CD4-positive, alpha-beta T cell treated with Interleukin-4 for 1 hour (primary cell): ENCODE data around the gene CTDSPL.

ENCODE experiments used
- DNase-seq, 2 donors: peaks; one replicate each; pipeline ENCODE4 v3.0.0-alpha.2; 2020 to 2022

The CTDSPL gene

DNA sequence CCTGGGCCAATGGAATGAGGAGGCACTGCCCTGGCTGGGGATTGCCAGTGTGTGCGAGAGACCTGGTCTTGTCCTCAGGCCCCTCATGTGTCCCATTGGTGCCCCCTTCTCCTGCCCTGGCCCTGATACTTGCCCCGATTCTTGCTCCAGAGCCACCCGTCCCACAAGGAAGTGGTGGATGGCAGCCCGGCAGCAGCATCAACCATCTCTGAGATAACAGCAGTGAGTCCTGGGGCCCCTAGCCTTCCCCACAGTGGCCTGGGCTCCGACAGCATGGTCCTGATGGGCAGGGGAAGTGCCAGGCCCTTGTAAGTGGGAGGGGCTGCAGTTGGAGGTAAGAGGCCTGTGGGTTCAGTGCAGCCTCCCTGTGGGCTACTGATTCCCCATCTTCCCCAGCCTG is 144.4 kb downstream of the CTDSPL start:
- DNase-seq, result no peak

DNA sequence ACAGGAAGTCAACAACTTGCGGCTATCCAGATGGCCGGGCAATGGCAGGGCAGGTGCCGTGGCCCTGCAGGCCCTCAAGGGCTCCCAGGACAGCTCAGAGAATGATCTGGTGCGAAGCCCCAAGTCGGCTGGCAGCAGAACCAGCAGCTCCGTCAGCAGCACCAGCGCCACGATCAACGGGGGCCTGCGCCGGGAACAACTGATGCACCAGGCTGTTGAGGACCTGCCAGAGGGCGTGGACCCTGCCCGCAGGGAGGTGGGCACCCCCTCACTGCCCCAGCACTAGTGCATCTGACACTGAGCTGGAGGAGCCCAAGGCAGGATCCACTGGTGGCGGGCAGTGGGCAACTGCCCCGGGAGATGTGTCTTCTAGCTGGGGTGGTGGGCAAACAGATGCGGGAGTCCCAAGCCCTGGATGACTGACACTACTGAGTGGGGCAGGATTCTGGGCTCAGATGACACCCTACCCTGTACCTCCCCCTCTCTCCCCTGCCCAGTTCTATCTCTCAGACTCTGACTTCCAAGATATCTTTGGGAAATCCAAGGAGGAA is 144.8 kb downstream of the CTDSPL start:
- no peak for DNase-seq

DNA sequence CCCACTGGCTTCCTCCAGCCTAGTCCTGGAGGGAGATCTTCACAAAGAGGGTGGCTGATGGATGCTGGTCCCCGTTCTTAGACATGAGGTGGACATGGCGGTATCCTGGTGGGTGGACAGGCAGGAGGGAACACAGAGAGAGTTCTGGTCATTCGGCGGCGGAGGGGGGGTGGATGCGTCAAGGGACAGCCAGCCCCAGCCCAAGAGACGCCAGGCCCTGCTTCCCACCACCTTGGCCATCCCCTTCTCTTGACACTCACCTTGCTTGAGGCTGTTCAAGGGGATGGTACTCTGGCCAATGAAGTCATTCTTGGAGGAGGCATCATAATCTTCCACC is 146.0 kb downstream of the CTDSPL start:
- DNase-seq, result no peak

DNA sequence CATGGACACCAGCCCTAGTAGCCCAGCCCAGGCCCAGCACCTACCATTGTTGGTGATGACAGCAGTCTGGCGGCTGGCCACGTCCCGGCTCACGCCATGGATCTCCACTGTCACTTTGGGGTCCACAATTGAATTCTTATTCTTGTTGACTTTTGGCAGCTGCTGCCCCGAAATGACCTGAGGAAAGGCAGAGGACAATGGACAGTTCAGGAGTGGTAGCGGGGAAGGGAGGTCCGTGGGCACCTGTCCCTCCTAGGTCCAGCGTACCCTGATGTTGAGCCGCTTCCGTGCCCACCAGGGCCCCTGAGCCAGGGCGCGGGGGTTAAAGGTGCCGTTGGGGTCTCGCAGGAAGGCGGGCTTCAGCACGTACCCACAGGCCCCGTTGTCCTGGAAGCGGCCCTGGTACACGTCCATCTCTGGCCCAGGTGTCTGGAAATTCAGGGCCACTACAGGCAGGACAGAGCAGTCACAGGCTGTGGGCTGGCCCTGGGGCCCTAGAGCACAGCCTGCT is 146.6 kb downstream of the CTDSPL start:
- no peak for DNase-seq

DNA sequence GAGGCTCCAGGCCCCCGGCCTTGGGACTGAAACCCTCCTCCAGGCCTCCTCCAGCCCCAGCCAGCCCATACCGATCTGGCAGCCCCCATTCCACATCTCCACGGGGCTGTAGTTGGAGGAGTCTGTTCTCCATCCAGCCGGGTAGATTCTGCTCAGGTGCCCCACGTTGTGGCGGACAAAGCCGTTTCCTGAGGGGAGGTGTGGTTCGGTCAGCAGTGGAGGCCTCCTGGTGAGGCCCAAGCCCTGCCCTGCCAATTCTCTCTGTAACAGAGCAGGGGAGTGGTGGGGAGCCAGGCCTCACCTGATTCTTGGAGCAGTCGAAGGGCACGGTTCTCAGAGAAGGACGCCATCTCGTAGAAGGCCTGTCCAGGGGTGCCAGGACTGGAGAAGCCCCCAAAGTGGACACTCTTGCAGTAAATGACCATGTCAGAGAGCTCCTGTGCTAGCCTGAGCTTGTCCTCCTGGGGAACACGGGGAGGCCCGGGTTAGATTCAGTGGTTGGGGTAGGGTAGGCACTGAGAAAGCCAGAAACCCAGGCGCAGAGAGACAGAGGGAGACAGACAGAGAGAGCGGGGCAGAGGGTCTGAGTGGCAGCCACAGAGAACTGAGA is 147.4 kb downstream of the CTDSPL start:
- no peak for DNase-seq

DNA sequence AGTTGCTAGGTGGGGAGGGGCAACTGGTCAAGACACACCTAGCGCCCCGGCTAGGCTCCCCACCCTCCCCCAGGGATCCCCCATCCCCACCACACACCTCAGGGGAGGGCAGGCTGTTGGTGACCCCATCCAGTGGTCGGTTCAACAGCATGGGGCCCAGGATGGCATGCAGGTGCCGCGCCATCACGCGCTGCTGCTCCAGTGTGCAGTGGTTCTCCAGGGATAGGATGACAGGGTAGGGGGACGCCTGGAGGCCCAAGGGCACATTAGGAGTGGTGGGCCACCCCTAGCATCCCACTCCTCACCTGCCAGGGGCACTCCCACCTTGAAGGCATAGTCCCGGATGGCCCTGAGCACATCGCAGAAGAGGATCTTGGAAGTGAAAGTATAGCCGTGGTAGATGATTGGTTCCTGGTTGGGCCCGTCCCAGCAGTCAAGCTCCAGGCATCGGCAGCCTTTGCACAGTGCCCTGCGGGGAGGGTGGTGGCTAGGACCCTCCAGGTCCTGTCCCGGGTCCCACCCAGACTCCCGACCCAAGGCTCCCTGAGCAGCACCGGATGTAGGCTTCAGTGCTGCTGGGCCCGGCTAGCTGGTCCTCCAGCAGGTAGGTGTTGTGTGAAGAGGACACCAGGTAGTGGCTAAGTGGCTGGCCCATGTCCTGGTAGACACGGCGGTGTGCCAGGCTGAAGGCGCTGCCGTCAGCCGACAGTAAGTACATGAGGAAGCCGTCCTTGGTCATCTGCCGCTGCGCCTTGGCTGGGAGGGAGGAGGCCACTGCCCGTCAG is 148.3 kb downstream of the CTDSPL start:
- no peak for DNase-seq

DNA sequence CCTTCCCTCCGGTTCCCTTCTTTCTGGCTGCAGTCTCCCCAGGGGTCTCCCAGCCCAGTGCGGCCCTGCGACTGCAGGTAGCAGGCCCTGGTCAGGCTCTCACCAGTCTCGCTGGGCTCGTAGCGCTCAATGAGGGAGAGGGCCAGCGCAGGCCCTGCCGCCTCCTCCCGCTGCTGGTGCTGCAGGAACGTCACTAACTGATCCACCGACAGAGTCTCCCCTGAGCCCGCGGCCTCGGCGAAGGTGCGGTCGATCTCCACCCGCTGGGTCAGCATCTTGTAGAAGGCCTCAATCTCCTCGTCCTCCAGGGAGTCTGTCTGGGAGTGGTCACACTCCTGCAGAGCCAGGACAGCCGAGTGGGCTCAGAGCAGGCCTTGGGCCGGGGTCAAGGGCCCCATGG is 149.4 kb downstream of the CTDSPL start:
- no peak for DNase-seq

DNA sequence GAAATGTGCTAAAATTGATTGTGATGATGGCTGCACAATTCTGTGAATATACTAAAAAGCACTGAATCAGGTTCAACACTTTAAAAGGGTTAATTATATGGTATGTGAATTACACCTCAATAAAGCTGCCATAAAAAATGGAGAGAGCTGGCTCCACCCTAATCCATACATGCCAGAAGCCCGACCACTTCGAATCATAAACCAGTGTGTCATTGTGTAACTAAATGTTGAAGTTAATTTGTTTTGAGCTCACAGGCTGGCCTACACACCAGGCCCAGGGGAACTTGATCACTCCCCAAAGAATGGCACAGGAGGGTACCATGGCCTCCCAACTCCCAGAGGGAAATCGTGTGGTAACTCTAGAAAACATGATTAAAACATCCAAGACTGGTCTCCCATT is 153.8 kb downstream of the CTDSPL start:
- no peak for DNase-seq

DNA sequence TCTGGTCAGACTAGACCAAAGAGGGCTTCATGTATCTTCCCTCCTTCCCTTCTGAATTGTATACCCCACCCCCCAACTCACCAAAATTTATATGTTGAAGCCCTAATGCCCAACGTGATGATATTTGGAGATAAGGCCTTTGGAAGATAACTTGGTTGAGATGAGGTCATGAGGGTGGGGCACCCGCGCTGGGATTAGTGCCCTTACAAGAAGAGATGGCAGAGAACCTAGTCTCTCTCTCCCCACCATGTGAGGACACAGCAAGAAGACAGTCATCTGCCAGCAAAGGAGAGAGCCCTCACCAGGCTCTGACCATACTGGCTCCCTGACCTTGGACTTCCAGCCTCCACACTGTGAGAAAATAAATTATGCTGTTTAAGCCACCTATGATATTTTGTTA is 154.3 kb downstream of the CTDSPL start:
- DNase-seq, result no peak

DNA sequence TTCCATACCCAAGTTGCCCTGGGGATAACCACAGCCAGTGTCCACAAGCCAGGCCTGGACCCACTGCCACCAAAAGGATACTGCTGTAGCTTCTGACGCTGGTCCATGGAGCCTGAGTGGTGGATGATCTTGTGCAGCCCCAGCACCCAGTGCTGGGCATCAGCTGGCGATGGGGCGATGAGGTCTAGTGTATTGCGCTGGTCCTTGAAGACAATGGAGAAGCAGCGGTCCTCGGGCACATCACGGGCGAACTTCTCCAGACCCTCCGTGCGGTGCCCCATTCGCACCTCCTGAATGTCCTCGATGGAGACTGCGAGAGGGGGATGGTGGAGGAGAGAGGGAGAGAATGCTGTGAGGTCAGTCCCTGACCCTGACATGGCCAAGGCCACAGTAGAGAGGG is 154.7 kb downstream of the CTDSPL start:
- no peak for DNase-seq

DNA sequence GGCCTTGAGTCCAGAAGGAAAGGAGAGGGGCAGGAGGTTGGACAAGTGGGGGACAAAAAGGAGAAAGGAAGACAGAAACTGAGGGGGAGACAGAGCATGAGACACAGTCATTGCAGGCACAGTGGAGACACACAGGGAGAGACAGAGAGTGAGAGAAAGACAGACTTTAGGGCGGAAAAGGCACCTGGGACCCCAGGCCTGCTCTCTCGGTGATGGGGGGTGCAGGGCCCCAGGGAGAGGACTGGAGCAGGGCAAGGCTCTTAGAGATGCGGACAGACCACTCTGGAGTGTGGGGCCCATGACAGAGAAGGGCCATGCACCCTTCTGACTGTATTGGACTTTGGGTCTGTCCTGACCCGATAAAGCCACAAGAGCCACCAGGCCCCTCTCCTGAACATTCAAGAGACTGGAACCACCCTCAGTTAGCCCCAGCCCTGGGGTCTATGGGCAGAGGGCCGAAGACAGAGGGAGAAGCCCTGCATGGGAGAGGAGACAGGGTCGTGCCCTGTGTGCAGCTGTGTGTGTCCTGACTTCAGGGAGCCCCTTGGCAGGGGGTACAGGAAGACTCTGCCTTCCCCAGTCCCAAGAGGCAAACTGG is 155.3 kb downstream of the CTDSPL start:
- no peak for DNase-seq

DNA sequence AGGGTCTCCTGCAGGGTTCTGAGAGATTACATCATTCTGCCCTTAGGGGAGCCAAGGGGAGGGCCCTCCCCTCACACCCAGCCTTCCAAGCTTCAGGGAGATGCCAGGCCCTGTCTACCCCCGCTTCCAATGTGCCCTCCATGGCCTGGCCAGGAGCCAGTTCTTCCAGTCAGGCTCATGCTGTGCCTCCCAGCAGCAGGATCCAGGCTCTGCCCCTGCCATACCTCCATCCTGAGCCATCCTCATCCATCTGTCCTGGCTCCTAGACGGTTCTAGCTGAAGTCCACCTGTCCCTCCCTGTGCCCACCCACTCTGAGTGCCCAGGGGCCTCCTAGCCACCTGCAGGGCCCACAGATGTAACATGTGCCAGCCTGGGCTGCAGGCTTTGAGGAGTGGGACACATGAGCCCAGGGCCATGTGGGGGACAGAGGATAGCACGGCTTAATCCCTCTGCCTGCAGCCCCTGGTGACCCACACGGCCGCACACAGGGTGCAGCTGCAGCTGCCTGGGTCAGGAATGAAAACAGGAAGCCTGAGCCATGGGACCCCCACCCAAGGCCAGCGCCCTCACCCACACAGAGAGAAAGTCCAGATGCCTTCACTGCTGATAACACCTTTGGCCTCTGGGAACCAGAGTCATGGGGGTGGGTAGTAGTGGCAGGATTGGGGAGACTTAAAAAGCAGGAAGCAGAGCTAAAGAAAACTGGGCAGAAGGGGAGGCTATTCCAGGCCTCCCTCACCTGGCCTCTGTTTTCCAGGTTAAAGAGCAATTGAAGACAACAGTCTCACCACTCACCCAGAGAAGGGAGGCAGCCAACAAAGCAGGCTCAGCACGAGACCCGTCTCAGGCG is 156.0 kb downstream of the CTDSPL start:
- DNase-seq, result no peak

DNA sequence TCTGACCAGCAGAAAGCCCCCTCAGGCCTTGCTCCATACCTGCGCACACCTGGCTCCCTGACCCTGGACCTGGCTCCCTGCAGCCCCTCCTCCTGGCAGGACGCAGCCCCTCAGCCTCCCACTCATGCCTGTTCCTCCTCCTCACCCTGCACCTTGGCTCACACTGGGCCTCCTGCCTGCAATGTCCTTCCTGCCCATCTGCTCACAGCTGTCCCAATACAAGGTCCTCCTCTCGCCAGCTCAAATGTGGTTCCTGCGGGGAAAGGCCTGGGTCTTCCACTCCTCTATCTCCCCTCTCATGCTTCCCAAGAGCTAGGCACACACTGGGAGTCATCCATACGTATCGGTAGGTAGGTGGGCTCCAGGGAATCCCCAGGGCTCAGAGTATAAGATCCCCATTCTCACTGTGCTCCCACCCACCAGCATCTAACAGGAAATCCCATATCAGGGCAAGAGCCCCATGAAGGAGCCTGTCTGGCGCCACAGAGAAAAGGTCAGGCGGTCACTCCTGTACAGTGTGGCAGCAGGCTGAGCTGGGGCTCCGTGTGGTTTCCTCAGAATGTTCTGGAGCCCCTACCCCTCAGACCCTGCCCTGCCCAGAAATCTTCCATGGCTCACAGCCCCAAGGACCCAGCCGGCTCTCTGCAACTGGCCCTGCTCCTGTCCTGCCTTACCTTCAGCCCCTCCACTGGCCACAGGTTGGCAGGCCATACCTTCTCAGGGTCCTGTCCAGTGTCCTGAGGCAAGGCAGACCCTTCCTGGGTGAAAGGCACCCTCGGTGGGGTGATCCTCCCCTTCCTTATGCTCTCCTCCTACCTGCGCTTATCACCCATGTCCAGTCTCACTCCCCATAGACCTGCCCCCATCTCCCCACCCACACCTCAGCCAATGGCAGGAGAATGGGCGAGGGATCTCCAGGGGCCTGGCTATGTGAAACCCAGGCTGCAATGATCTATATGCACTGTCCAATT is 156.9 kb downstream of the CTDSPL start:
- no peak for DNase-seq

DNA sequence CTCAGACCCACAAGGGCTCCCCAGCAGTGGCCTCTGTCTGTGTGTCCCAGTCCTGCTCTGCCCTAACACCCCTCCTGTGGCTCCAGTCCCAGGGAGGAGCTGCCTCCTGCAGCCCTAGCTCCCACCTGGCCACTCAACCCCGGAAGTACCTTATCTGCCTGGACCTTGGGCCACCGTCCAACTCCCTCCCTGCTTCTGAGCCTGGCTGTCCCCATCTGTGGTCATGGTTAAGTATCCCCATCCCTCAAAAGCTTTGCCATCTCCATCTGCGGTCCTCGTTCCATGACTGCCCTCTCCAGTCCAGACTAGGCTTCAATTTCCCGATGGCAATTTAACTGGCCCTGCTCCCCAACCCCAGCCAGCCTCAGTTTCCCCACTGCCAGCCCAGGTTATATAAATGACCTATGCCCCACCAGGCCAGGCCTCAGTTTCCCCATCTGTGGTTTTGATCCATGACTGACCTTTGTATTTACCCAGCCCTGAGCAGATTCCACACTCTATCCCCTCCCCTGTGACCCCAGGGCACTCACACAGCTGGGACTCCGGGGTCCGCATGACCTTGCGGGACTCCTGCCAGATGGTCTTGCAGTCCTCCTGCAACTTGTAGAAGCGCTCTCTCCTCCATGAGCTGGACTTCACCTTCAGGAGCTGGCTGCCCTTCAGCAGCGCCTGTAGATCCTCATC is 158.1 kb downstream of the CTDSPL start:
- no peak for DNase-seq

DNA sequence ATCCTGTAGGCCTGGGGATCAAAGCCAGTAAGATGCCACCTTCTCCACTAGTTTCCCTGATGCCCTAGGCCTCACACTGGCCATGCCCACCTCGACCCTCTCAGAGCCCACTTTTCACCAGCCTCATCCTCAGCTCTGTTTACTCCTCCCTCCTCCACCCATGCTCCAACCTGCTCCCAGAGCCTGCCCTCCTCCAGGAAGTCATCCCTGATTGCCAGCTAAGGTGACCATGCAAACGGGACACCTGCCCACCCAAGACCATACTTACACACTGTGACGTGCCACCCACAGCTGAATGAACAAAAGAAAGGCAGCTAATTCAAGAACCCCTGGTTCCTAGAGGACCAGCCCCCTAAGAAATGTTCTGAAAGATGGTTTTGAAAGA is 158.7 kb downstream of the CTDSPL start:
- DNase-seq, result no peak

DNA sequence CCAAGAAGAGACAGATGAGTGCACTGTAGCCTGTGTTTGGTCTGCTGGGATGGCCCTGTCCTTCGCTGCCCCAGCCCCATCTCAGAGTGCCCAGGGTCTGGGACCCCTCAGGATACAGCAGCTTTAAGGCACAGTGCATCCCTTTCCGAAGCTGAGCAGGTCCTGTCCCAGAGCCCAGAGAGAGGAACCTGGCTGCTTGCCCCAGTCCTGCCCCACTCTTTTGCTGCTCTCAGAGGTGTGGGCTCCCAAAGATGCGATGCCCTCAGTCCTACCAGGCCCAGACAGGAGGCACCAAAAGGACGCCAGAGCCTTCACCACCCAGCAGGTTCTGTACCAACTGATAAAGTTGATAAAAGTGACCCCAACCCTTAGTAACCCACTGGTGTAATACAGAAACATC is 159.5 kb downstream of the CTDSPL start:
- DNase-seq, result no peak

DNA sequence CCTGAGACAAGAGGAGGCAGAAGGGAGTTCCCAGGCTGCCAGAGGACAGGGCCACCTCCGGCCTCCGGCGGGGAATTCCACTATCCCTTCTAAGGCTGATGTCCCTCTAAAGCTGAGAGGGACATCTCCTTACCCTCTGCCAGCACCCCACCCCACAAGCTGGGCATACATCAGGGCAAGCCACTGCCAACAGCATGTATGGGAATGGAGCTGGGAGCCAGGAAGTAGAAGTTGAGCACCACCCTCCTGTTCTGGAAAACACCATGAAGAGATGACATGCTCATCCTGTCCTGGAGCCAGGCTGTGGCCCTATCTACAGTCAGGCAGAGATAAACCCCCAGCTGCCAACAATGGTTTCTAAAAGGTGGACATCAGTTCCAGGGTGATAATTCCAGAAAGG is 160.6 kb downstream of the CTDSPL start:
- DNase-seq, result no peak

DNA sequence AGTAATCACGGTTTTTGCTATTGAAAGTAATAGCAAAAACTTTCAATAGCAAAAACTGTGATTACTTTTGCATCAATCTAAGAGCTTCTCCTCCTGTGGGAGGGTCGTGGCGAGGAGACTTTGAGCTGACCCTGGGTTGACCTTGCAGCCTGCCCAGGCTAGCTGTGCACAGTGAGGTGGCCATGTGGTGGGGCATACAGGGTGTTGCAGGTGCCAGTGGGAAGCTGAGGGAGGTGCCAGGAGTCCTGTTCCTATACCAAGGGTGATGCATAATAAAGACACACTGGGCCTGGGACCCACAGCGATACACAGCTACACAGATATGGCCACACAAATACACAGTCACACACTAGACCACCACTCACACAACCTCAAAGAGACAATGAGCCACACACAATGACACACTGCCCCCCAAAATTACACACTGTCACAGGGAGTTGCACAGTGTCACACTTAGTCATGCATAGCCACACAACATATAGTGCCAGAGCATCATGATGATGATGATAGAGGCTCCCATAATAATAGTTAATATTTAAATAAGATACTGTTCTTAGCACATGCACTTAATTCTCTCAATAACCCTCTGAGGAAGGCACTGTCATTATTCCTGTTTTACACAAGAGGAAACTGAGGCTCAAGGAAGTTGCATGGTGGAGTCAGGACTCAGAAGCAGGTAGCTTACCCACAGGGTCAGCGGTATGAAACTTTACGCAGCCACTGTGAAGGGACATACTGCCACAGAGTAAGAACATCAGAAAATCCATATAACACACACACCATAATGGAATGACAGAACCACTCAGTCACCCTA is 161.4 kb downstream of the CTDSPL start:
- DNase-seq, result no peak

DNA sequence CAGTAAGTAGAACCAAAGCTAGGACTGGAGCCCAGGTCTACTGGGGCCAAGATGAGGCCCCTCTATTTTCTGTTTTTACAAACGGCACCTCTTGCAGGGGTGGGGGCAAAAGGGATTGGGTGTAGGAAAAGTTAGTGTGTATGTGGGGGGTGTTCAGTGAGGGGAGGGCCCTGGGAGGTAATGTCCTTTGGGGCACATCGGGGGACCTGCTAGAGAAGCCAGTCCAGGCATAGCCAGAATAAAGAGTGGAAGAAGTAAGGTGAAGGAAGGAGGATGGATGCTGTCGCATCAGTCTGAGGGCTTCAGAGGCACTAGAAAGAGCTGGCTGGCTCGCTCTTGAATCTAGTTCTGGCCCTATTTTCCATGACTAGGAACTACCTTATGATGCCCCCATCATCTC is 165.2 kb downstream of the CTDSPL start:
- DNase-seq, result no peak
